ENCODE results near the gene TAB2.
"Not testable (repeated sequence)": the region's sequence is repeated elsewhere in the genome, so short reads cannot be mapped to it uniquely, and the experiment has no call there.

TAB2 gene

GRCh38 chr6:149452037-149452939 lies 134.8 kb downstream of the TAB2 start:
- H3K36me3 Mint-ChIP-seq = peaks cover 3% of the 10 kb centered on the region
- no peaks in the 10 kb centered on the region for H3K9me3 Mint-ChIP-seq (ENCODE audit: low read depth)
- no peak overlapping the region for H3K4me3 Mint-ChIP-seq
- H3K27ac Mint-ChIP-seq = no peak overlapping the region
- no peaks in the 10 kb centered on the region for H3K27me3 Mint-ChIP-seq
- H3K4me1 Mint-ChIP-seq (ENCODE audit: low read depth) = peaks cover 1% of the 10 kb centered on the region

GRCh38 chr6:149453597-149454345 lies 136.3 kb downstream of the TAB2 start:
- H3K36me3 Mint-ChIP-seq = peaks cover 6% of the 10 kb centered on the region
- no peaks in the 10 kb centered on the region for H3K27me3 Mint-ChIP-seq
- no peaks in the 10 kb centered on the region for H3K9me3 Mint-ChIP-seq (ENCODE audit: low read depth)
- H3K4me3 Mint-ChIP-seq = no peak overlapping the region
- peaks cover 8% of the 10 kb centered on the region for H3K4me1 Mint-ChIP-seq (ENCODE audit: low read depth)
- H3K27ac Mint-ChIP-seq = no peak overlapping the region

GRCh38 chr6:149454346-149454848 lies 136.9 kb downstream of the TAB2 start:
- Mint-ChIP-seq H3K27me3 (no peaks in the 10 kb centered on the region), H3K4me1 (ENCODE audit: low read depth) (peaks cover 12% of the 10 kb centered on the region), H3K36me3 (peaks cover 7% of the 10 kb centered on the region), H3K4me3 (no peak overlapping the region), H3K9me3 (ENCODE audit: low read depth) (no peaks in the 10 kb centered on the region), H3K27ac (no peak overlapping the region)

- H3K27me3 Mint-ChIP-seq = no peaks in the 10 kb centered on the region
- H3K4me1 Mint-ChIP-seq (ENCODE audit: low read depth) = peaks cover 11% of the 10 kb centered on the region
- H3K27ac Mint-ChIP-seq = no peak overlapping the region
- H3K36me3 Mint-ChIP-seq = peaks cover 7% of the 10 kb centered on the region
- no peak overlapping the region for H3K4me3 Mint-ChIP-seq
- no peaks in the 10 kb centered on the region for H3K9me3 Mint-ChIP-seq (ENCODE audit: low read depth)
Measured at GRCh38 chr6:149455031-149455732, 137.7 kb downstream of the TAB2 start.

GRCh38 chr6:149456311-149457021 lies 139.0 kb downstream of the TAB2 start:
- Mint-ChIP-seq H3K27ac (no peak overlapping the region), H3K4me3 (no peak overlapping the region)

GRCh38 chr6:149457316-149457884 lies 139.9 kb downstream of the TAB2 start:
- Mint-ChIP-seq H3K36me3 (peaks cover 12% of the 10 kb centered on the region), H3K4me1 (ENCODE audit: low read depth) (peaks cover 11% of the 10 kb centered on the region)

More at GRCh38 chr6:149456311-149457021, 139.0 kb downstream of the TAB2 start:
- no peaks in the 10 kb centered on the region for H3K27me3 Mint-ChIP-seq
- peaks cover 9% of the 10 kb centered on the region for H3K36me3 Mint-ChIP-seq
- no peaks in the 10 kb centered on the region for H3K9me3 Mint-ChIP-seq (ENCODE audit: low read depth)
- H3K4me1 Mint-ChIP-seq (ENCODE audit: low read depth) = peaks cover 11% of the 10 kb centered on the region

GRCh38 chr6:149458196-149458595 lies 140.7 kb downstream of the TAB2 start:
- H3K4me3 Mint-ChIP-seq = no peak overlapping the region
- no peak overlapping the region for H3K27ac Mint-ChIP-seq
- H3K4me1 Mint-ChIP-seq (ENCODE audit: low read depth) = peaks cover 14% of the 10 kb centered on the region
- peaks cover 15% of the 10 kb centered on the region for H3K36me3 Mint-ChIP-seq
- H3K27me3 Mint-ChIP-seq = no peaks in the 10 kb centered on the region
- H3K9me3 Mint-ChIP-seq (ENCODE audit: low read depth) = no peaks in the 10 kb centered on the region

More at GRCh38 chr6:149457316-149457884, 139.9 kb downstream of the TAB2 start:
- Mint-ChIP-seq H3K9me3 (ENCODE audit: low read depth) (no peaks in the 10 kb centered on the region), H3K4me3 (no peak overlapping the region), H3K27me3 (no peaks in the 10 kb centered on the region), H3K27ac (no peak overlapping the region)

- Mint-ChIP-seq H3K4me3 (no peak overlapping the region), H3K9me3 (ENCODE audit: low read depth) (no peaks in the 10 kb centered on the region), H3K4me1 (ENCODE audit: low read depth) (peaks cover 17% of the 10 kb centered on the region), H3K27me3 (no peaks in the 10 kb centered on the region), H3K27ac (peak overlapping the region; percentile 58), H3K36me3 (peaks cover 19% of the 10 kb centered on the region)
Measured at GRCh38 chr6:149458806-149459205, 141.3 kb downstream of the TAB2 start.

- peaks cover 25% of the 10 kb centered on the region for H3K4me1 Mint-ChIP-seq (ENCODE audit: low read depth)
- H3K36me3 Mint-ChIP-seq = peaks cover 23% of the 10 kb centered on the region
- no peak overlapping the region for H3K4me3 Mint-ChIP-seq
- no peak overlapping the region for H3K27ac Mint-ChIP-seq
- H3K9me3 Mint-ChIP-seq (ENCODE audit: low read depth) = no peaks in the 10 kb centered on the region
- H3K27me3 Mint-ChIP-seq = no peaks in the 10 kb centered on the region
Measured at GRCh38 chr6:149459761-149460160, 142.2 kb downstream of the TAB2 start.

GRCh38 chr6:149460249-149460648 lies 142.7 kb downstream of the TAB2 start:
- H3K27me3 Mint-ChIP-seq; H3K27ac Mint-ChIP-seq; H3K4me3 Mint-ChIP-seq; H3K9me3 Mint-ChIP-seq (ENCODE audit: low read depth): not testable (repeated sequence)
- Mint-ChIP-seq H3K36me3 (peaks cover 20% of the 10 kb centered on the region), H3K4me1 (ENCODE audit: low read depth) (peaks cover 25% of the 10 kb centered on the region)

All from activated naive CD8-positive, alpha-beta T cell (primary cell).